ENCODE data around the gene IFITM1.

The IFITM1 gene

DNA sequence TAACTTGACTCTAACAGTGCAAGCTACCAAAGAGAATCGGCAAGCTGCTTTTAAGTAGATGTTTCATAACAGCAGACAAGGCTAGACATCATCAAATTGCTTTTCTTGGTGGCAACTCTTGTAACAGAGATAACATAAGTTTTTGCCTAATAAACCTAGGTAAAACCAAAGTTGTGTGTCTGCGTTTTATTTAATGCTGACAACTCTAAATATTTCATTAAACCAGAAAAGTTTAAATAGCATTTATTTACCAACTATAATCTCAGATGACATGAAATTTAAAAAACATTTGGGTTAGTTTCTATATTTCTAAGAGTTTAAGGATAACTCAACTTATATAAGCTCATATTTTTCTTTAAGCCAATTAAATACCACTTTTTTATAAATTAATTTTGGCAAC, 26.1 kb downstream of the IFITM1 start:
- Histone ChIP-seq H3K9me3 (ENCODE audit: low read length) (no peaks in the 10 kb centered on the region), H4K20me1 (ENCODE audit: insufficient read depth, low read length) (no peaks in the 10 kb centered on the region), H3K9me2 (ENCODE audit: low read depth, low read length) (no peaks in the 10 kb centered on the region), H2AFZ (ENCODE audit: low read length) (no peak overlapping the region), H3K9ac (ENCODE audit: low read length) (no peak overlapping the region), H3K79me2 (ENCODE audit: insufficient read depth, low read length) (no peaks in the 10 kb centered on the region), H3K36me3 (ENCODE audit: insufficient read depth, low read length) (no peaks in the 10 kb centered on the region), H3K4me1 (ENCODE audit: insufficient read depth, low read length, severe bottlenecking) (peaks cover 31% of the 10 kb centered on the region), H3F3A (ENCODE audit: insufficient read depth, low read length) (no peaks in the 10 kb centered on the region), H3K27ac (ENCODE audit: low read depth, low read length, poor library complexity, severe bottlenecking) (no peak overlapping the region), H3K4me3 (ENCODE audit: low read depth, low read length, poor library complexity, severe bottlenecking) (no peak overlapping the region), H3K4me2 (ENCODE audit: low read length) (no peak overlapping the region), H3K27me3 (ENCODE audit: insufficient read depth, low read length) (no peaks in the 10 kb centered on the region)
- TF ChIP-seq, protein P1, sequence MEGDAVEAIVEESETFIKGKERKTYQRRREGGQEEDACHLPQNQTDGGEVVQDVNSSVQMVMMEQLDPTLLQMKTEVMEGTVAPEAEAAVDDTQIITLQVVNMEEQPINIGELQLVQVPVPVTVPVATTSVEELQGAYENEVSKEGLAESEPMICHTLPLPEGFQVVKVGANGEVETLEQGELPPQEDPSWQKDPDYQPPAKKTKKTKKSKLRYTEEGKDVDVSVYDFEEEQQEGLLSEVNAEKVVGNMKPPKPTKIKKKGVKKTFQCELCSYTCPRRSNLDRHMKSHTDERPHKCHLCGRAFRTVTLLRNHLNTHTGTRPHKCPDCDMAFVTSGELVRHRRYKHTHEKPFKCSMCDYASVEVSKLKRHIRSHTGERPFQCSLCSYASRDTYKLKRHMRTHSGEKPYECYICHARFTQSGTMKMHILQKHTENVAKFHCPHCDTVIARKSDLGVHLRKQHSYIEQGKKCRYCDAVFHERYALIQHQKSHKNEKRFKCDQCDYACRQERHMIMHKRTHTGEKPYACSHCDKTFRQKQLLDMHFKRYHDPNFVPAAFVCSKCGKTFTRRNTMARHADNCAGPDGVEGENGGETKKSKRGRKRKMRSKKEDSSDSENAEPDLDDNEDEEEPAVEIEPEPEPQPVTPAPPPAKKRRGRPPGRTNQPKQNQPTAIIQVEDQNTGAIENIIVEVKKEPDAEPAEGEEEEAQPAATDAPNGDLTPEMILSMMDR (IDR thresholded peaks at IDR 0.05; ENCODE audit: low read length) = no peak
- no peak for TF ChIP-seq EZH2 (IDR thresholded peaks at IDR 0.05; ENCODE audit: borderline replicate concordance, low read length)

- no peak overlapping the region for H3K4me3 ChIP-seq (ENCODE audit: low read depth, low read length, poor library complexity, severe bottlenecking)
- H3K27ac ChIP-seq (ENCODE audit: low read depth, low read length, poor library complexity, severe bottlenecking) = peak overlapping the region; percentile 32
- TF ChIP-seq, protein P1 (IDR thresholded peaks at IDR 0.05; ENCODE audit: low read length) = no peak
- TF ChIP-seq EZH2 (IDR thresholded peaks at IDR 0.05; ENCODE audit: borderline replicate concordance, low read length) = no peak
- H3K36me3 ChIP-seq (ENCODE audit: insufficient read depth, low read length) = no peaks in the 10 kb centered on the region
- no peak overlapping the region for H3K9ac ChIP-seq (ENCODE audit: low read length)
- H3K27me3 ChIP-seq (ENCODE audit: insufficient read depth, low read length) = 0 out of 2 replicates have a peak, but pooled peaks cover 4% of the 10 kb centered on the region
- H3F3A ChIP-seq (ENCODE audit: insufficient read depth, low read length) = no peaks in the 10 kb centered on the region
- peaks cover 31% of the 10 kb centered on the region for H3K4me1 ChIP-seq (ENCODE audit: insufficient read depth, low read length, severe bottlenecking)
- no peaks in the 10 kb centered on the region for H4K20me1 ChIP-seq (ENCODE audit: insufficient read depth, low read length)
- no peak overlapping the region for H2AFZ ChIP-seq (ENCODE audit: low read length)
- peak overlapping the region; percentile 10; the same call in 1 of the 2 replicates for H3K4me2 ChIP-seq (ENCODE audit: low read length)
- H3K9me2 ChIP-seq (ENCODE audit: low read depth, low read length) = no peaks in the 10 kb centered on the region
- H3K79me2 ChIP-seq (ENCODE audit: insufficient read depth, low read length) = no peaks in the 10 kb centered on the region
- no peaks in the 10 kb centered on the region for H3K9me3 ChIP-seq (ENCODE audit: low read length)
Observed at GRCh38 chr11:340539-341512, 27.0 kb downstream of the IFITM1 start.

DNA sequence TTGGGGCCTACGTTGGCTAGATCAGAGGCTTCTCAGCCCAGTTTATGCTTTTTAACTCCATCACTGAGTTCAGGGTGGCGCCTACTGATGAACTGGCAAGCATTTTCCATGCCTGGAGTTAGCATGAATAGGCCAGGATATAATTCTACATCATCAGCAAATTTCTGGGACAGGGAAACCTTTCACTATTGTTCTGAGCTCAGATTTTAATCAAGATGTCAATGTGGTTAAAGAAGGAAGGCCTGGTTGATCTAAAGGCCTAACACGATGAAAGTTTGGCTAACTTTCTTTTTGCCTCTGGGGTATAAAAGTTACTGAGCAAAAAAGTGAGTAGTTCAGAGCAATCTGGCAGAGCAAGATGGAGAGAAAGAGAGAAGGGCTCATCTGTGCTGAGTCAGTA, 28.5 kb downstream of the IFITM1 start:
- no peaks in the 10 kb centered on the region for H4K20me1 ChIP-seq (ENCODE audit: insufficient read depth, low read length)
- no peaks in the 10 kb centered on the region for H3K36me3 ChIP-seq (ENCODE audit: insufficient read depth, low read length)
- H3K4me1 ChIP-seq (ENCODE audit: insufficient read depth, low read length, severe bottlenecking) = peaks cover 20% of the 10 kb centered on the region
- H3K4me3 ChIP-seq (ENCODE audit: low read depth, low read length, poor library complexity, severe bottlenecking) = no peak overlapping the region
- H3K27ac ChIP-seq (ENCODE audit: low read depth, low read length, poor library complexity, severe bottlenecking) = no peak overlapping the region
- H3K9me3 ChIP-seq (ENCODE audit: low read length) = no peaks in the 10 kb centered on the region
- no peak for TF ChIP-seq EZH2 (IDR thresholded peaks at IDR 0.05; ENCODE audit: borderline replicate concordance, low read length)
- TF ChIP-seq, protein P1 (IDR thresholded peaks at IDR 0.05; ENCODE audit: low read length) = no peak
- H3K27me3 ChIP-seq (ENCODE audit: insufficient read depth, low read length) = 0 out of 2 replicates have a peak, but pooled peaks cover 4% of the 10 kb centered on the region
- H3K79me2 ChIP-seq (ENCODE audit: insufficient read depth, low read length) = no peaks in the 10 kb centered on the region
- H2AFZ ChIP-seq (ENCODE audit: low read length) = no peak overlapping the region
- H3K9me2 ChIP-seq (ENCODE audit: low read depth, low read length) = no peaks in the 10 kb centered on the region
- H3F3A ChIP-seq (ENCODE audit: insufficient read depth, low read length) = no peaks in the 10 kb centered on the region
- no peak overlapping the region for H3K9ac ChIP-seq (ENCODE audit: low read length)
- H3K4me2 ChIP-seq (ENCODE audit: low read length) = no peak overlapping the region
